Upper lobe of left lung (tissue), 6 donors: Measurements from ENCODE around the gene CUEDC1. TPM values are rescaled to one million over a fixed set of nuclear protein-coding genes. Genes with fewer than 3 reads are reported as not detected.

Experiments used
- ATAC-seq, 2 donors: fragments of 200-7000 bp; cut with Tn5 transposase; one replicate each; pipeline ENCODE4 v1.9.1; 2022; ENCODE audit warnings: mild to moderate bottlenecking in 2 of 2, moderate library complexity in 2 of 2; ENCODE audit not compliant: low FRiP score in 2 of 2
- DNase-seq, 2 donors: peaks; one replicate each; pipeline ENCODE4 v3.0.0-alpha.2; 2019 to 2020
- H3K27ac ChIP-seq, 4 donors: fragments of 200-600 bp; sonication (generic); one replicate each; pipeline ENCODE4 v1.5.1; 2016 to 2019
- H3K27me3 ChIP-seq, 4 donors: fragments of 200-600 bp; sonication (generic); one replicate each; pipeline ENCODE4 v1.5.1; 2017 to 2019
- H3K36me3 ChIP-seq, 4 donors: fragments of 200-600 bp; sonication (generic); one replicate each; pipeline ENCODE4 v1.5.1; 2016 to 2019
- H3K4me1 ChIP-seq, 4 donors: fragments of 200-600 bp; sonication (generic); one replicate each; pipeline ENCODE4 v1.5.1; 2018 to 2019
- H3K4me3 ChIP-seq, 4 donors: fragments of 200-600 bp; sonication (generic); one replicate each; pipeline ENCODE4 v1.5.1; 2017 to 2019; ENCODE audit warnings: mild to moderate bottlenecking in 2 of 4, moderate library complexity in 1 of 4
- H3K9me3 ChIP-seq, 4 donors: fragments of 200-600 bp; sonication (generic); one replicate each; pipeline ENCODE4 v1.5.1; 2018 to 2019
- EP300 ChIP-seq, 4 donors: sonication (generic); formaldehyde crosslinking; IDR thresholded peaks; one replicate each; pipeline ENCODE4 v1.5.1; 2017; ENCODE audit warnings: antibody characterized with exemption in 4 of 4, control low read depth in 2 of 4
- POLR2A ChIP-seq, 4 donors: fragments of 450-650 bp; IDR thresholded peaks; one replicate each; pipeline ENCODE4 v1.5.1; 2016 to 2017; ENCODE audit warnings: antibody characterized with exemption in 4 of 4, mild to moderate bottlenecking in 2 of 4
- POLR2AphosphoS5 ChIP-seq, 2 donors: sonication (generic); formaldehyde crosslinking; IDR thresholded peaks; one replicate each; pipeline ENCODE4 v1.5.1; 2017; ENCODE audit warnings: antibody characterized with exemption in 2 of 2
- WGBS, 2 donors: methylation state at CpG; one replicate each; pipeline ENCODE4 v1.1.5; 2017 to 2018; 5-methylcytosine and 5-hydroxymethylcytosine counted together
- total RNA-seq, 6 donors: library from RNA; depleted of rRNA in 4 of 6; stranded (reverse); fragments of >200 nt in 4 of 6; gene quantifications; one replicate each; pipeline versions ENCODE4 v1.1.0 to v1.2.1, GENCODE V29; 2016 to 2021
- TF ChIP-seq, protein P1 (sequence below), 6 experiments: fragments of 450-650 bp in 4 of 6; fragments of 200-600 bp in 2 of 6; sonication (generic) in 2 of 6; IDR thresholded peaks; one replicate each; pipeline ENCODE4 v1.5.1; 2016 to 2019; ENCODE audit warnings: antibody characterized with exemption in 6 of 6
- donor health status: DM: no; HTN: no; CAD: no; lungs with moderate emphysema.
- donor health status: DM: no; HTN: yes; CAD: no; lungs with severe emphysema.

CUEDC1 gene
- total RNA-seq, 6 donors from 2014 or later: 33.3 to 119 (median 54.4) TPM

GRCh38 chr17:57839571-57839923 lies 115.7 kb downstream of the CUEDC1 start:
- H3K9me3 ChIP-seq: no peaks in the 10 kb centered on the region
- WGBS, 2 donors: 87 to 94% methylated on average over 6 of the region's 6 CpGs
- H3K36me3 ChIP-seq: peaks cover 6 to 54% (median 20%) of the 10 kb centered on the region in 4 donors
- no peak overlapping the region for H3K27ac ChIP-seq
- H3K4me1 ChIP-seq: no peaks in the 10 kb centered on the region
- H3K4me3 ChIP-seq: no peak overlapping the region
- no peaks in the 10 kb centered on the region for H3K27me3 ChIP-seq
- DNase-seq (no peak), ATAC-seq (no peak)
- TF ChIP-seq EP300 (IDR thresholded peaks at IDR 0.05) (no peak), POLR2A (IDR thresholded peaks at IDR 0.05) (no peak), POLR2AphosphoS5 (IDR thresholded peaks at IDR 0.05) (no peak)
- TF ChIP-seq, protein P1, sequence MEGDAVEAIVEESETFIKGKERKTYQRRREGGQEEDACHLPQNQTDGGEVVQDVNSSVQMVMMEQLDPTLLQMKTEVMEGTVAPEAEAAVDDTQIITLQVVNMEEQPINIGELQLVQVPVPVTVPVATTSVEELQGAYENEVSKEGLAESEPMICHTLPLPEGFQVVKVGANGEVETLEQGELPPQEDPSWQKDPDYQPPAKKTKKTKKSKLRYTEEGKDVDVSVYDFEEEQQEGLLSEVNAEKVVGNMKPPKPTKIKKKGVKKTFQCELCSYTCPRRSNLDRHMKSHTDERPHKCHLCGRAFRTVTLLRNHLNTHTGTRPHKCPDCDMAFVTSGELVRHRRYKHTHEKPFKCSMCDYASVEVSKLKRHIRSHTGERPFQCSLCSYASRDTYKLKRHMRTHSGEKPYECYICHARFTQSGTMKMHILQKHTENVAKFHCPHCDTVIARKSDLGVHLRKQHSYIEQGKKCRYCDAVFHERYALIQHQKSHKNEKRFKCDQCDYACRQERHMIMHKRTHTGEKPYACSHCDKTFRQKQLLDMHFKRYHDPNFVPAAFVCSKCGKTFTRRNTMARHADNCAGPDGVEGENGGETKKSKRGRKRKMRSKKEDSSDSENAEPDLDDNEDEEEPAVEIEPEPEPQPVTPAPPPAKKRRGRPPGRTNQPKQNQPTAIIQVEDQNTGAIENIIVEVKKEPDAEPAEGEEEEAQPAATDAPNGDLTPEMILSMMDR (IDR thresholded peaks at IDR 0.05): no peak

GRCh38 chr17:57838857-57839570 lies 116.2 kb downstream of the CUEDC1 start:
- Histone ChIP-seq H3K4me3 (no peak overlapping the region), H3K4me1 (no peaks in the 10 kb centered on the region), H3K36me3 (peaks cover 6 to 54% (median 20%) of the 10 kb centered on the region in 4 donors), H3K27ac (no peak overlapping the region), H3K9me3 (no peaks in the 10 kb centered on the region), H3K27me3 (no peaks in the 10 kb centered on the region)
- DNase-seq: no peak
- WGBS, 2 donors: 67 to 90% methylated on average over 6 of the region's 6 CpGs
- no peak for TF ChIP-seq POLR2A (IDR thresholded peaks at IDR 0.05)
- TF ChIP-seq, protein P1 (IDR thresholded peaks at IDR 0.05): no peak
- ATAC-seq: no peak

GRCh38 chr17:57838453-57838852 lies 116.8 kb downstream of the CUEDC1 start:
- TF ChIP-seq, protein P1 (IDR thresholded peaks at IDR 0.05): no peak
- TF ChIP-seq POLR2A (IDR thresholded peaks at IDR 0.05) (no peak), POLR2AphosphoS5 (IDR thresholded peaks at IDR 0.05) (no peak), EP300 (IDR thresholded peaks at IDR 0.05) (no peak)
- H3K27ac ChIP-seq: no peak overlapping the region
- peaks cover 6 to 54% (median 20%) of the 10 kb centered on the region in 4 donors for H3K36me3 ChIP-seq

GRCh38 chr17:57835333-57835900 lies 119.8 kb downstream of the CUEDC1 start:
- TF ChIP-seq, protein P1 (IDR thresholded peaks at IDR 0.05): no peak
- TF ChIP-seq POLR2A (IDR thresholded peaks at IDR 0.05) (no peak), POLR2AphosphoS5 (IDR thresholded peaks at IDR 0.05) (no peak), EP300 (IDR thresholded peaks at IDR 0.05) (no peak)
- WGBS, 2 donors: 92% methylated on average over 2 of the region's 2 CpGs
- Histone ChIP-seq H3K4me1 (peaks cover 3 to 18% (median 11%) of the 10 kb centered on the region in 4 donors), H3K4me3 (no peak overlapping the region), H3K27ac (no peak overlapping the region), H3K9me3 (no peaks in the 10 kb centered on the region), H3K27me3 (no peaks in the 10 kb centered on the region), H3K36me3 (peaks cover 6 to 33% (median 18%) of the 10 kb centered on the region in 4 donors)
- no peak for DNase-seq
- no peak for ATAC-seq

More at GRCh38 chr17:57838453-57838852, 116.8 kb downstream of the CUEDC1 start:
- DNase-seq (no peak), ATAC-seq (no peak)
- 61 to 81% methylated on average over 4 of the region's 4 CpGs for WGBS, 2 donors
- Histone ChIP-seq H3K4me1 (peaks cover 0 to 3% (median 1%) of the 10 kb centered on the region in 4 donors), H3K4me3 (no peak overlapping the region), H3K27me3 (no peaks in the 10 kb centered on the region), H3K9me3 (no peaks in the 10 kb centered on the region)
